ENCODE results near the gene LTB. TPM values are rescaled to one million over a fixed set of nuclear protein-coding genes. Genes with fewer than 3 reads are reported as not detected.

The LTB gene
- total and polyA plus RNA-seq, 9 of the 15 experiments (the other 6 are each of a cell fraction or from before 2014, with no cell fraction given), result 0.07 to 0.51 TPM; not detected in 7

DNA sequence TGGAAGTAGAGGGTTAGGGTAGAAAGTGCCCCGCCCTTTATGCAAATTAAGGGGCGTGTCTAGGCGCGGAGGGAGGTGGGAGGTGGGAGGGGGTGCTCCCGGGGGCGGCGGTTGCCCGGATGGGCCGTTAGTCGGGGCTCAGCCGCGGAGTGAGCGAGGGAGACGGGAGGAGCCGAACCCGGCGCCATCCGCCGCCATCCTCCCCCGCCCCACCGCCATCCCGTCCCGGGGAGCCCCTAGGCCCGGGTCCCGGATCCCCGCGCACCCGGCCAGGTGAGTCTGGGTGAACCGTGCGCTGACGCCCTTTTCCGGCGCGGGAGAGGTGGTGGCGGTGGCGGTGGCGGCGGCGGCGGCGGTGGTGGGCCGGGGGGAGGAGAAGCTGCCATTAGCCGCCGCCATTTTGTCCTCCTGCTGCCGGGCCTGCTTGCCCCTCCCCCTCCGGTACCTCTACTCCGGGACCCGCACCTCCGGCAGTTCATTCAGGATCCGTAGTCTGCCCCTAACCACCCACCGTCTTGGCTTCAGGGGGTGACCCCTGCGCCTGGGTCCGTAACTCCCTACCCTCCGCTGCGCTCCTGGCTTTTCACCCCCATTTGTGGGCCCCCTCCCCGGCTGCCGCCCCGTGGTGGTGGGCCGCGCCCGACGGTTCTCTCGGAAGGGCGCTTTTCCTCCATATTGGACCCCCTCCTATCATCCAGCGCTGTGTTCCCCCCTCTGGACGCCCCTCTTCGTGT is 38.5 kb upstream of the LTB start, which contains the start of gene PRRC2A (continued):
- TF ChIP-seq RBM39 (optimal IDR thresholded peaks at IDR 0.05; ENCODE audit: low read depth, low read length) (peak; percentile 36), POLR2A (conservative IDR thresholded peaks at IDR 0.05) (peak; percentile 83), PHF8 (IDR thresholded peaks at IDR 0.05; ENCODE audit: borderline replicate concordance, low read length) (peak; percentile 75), NR2C1 (IDR thresholded peaks at IDR 0.05) (peak; percentile 52), NR2C1 (tag; IDR thresholded peaks at IDR 0.05) (peak; percentile 60; the same call in 1 of the 2 replicates), ILF3 (IDR thresholded peaks at IDR 0.05; ENCODE audit: borderline replicate concordance) (no peak; the same call in 1 of the 2 replicates), GATAD2A (IDR thresholded peaks at IDR 0.05) (peak; percentile 97), SRSF3 (IDR thresholded peaks at IDR 0.05; ENCODE audit: insufficient read depth, low read length) (peak; percentile 88), RBFOX2 (IDR thresholded peaks at IDR 0.05; ENCODE audit: low read depth, low read length) (peak; percentile 89), ZNF589 (CRISPR knock-in tag; IDR thresholded peaks at IDR 0.05; ENCODE audit: low read depth) (no peak), HDAC2 (IDR thresholded peaks at IDR 0.05) (peak; percentile 55; the same call in 1 of the 2 replicates), DPF2 (IDR thresholded peaks at IDR 0.05) (0 out of 2 replicates have a peak, but pooled peaks have one; percentile 42), U2AF2 (optimal IDR thresholded peaks at IDR 0.05; ENCODE audit: low read depth, low read length) (no peak), KDM5B (IDR thresholded peaks at IDR 0.05; ENCODE audit: insufficient replicate concordance, low read depth, low read length) (peak; percentile 85), RAD51 (IDR thresholded peaks at IDR 0.05; ENCODE audit: borderline replicate concordance, low read depth) (no peak), ZNF12 (CRISPR knock-in tag; IDR thresholded peaks at IDR 0.05) (no peak), TBP (optimal IDR thresholded peaks at IDR 0.05; ENCODE audit: low read depth, low read length) (peak; percentile 95), ZBTB1 (CRISPR knock-in tag; IDR thresholded peaks at IDR 0.05; ENCODE audit: borderline replicate concordance, low read depth) (peak; percentile 99), ZFPM2 (CRISPR knock-in tag; IDR thresholded peaks at IDR 0.05) (0 out of 2 replicates have a peak, but pooled peaks have one; percentile 80), FUS (optimal IDR thresholded peaks at IDR 0.05; ENCODE audit: low read depth, low read length) (peak; percentile 59), YY1 (IDR thresholded peaks at IDR 0.05; ENCODE audit: borderline replicate concordance in 1 of 3, control insufficient read depth in 1 of 3, extremely low read depth in 1 of 3, insufficient read depth in 3 of 3, insufficient read length in 1 of 3, insufficient replicate concordance in 2 of 3, low read depth in 1 of 3, low read length in 2 of 3) (peak; percentile 92 to 96 (median 92)), ZNF766 (CRISPR knock-in tag; conservative IDR thresholded peaks at IDR 0.05) (peak; percentile 54; the same call in 1 of the 2 replicates), IFI16 (CRISPR knock-in tag; IDR thresholded peaks at IDR 0.05) (no peak)
- TF ChIP-seq, protein P1, sequence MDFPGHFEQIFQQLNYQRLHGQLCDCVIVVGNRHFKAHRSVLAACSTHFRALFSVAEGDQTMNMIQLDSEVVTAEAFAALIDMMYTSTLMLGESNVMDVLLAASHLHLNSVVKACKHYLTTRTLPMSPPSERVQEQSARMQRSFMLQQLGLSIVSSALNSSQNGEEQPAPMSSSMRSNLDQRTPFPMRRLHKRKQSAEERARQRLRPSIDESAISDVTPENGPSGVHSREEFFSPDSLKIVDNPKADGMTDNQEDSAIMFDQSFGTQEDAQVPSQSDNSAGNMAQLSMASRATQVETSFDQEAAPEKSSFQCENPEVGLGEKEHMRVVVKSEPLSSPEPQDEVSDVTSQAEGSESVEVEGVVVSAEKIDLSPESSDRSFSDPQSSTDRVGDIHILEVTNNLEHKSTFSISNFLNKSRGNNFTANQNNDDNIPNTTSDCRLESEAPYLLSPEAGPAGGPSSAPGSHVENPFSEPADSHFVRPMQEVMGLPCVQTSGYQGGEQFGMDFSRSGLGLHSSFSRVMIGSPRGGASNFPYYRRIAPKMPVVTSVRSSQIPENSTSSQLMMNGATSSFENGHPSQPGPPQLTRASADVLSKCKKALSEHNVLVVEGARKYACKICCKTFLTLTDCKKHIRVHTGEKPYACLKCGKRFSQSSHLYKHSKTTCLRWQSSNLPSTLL (IDR thresholded peaks at IDR 0.05), result no peak
- TF ChIP-seq, protein P2, sequence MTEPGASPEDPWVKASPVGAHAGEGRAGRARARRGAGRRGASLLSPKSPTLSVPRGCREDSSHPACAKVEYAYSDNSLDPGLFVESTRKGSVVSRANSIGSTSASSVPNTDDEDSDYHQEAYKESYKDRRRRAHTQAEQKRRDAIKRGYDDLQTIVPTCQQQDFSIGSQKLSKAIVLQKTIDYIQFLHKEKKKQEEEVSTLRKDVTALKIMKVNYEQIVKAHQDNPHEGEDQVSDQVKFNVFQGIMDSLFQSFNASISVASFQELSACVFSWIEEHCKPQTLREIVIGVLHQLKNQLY (CRISPR knock-in tag; conservative IDR thresholded peaks at IDR 0.05), result no peak
- TF ChIP-seq, protein P3, sequence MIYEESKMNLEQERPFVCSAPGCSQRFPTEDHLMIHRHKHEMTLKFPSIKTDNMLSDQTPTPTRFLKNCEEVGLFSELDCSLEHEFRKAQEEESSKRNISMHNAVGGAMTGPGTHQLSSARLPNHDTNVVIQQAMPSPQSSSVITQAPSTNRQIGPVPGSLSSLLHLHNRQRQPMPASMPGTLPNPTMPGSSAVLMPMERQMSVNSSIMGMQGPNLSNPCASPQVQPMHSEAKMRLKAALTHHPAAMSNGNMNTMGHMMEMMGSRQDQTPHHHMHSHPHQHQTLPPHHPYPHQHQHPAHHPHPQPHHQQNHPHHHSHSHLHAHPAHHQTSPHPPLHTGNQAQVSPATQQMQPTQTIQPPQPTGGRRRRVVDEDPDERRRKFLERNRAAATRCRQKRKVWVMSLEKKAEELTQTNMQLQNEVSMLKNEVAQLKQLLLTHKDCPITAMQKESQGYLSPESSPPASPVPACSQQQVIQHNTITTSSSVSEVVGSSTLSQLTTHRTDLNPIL (CRISPR knock-in tag; IDR thresholded peaks at IDR 0.05), result no peak

All from K562 (cell line).